Kidney glomerular epithelial cell (primary cell): Measurements from ENCODE around the gene PRXL2B.

Source experiments
- DNase-seq: peaks from one replicate; lab custom pipeline; 2025; lab: John Stamatoyannopoulos, UW

Gene PRXL2B

DNA sequence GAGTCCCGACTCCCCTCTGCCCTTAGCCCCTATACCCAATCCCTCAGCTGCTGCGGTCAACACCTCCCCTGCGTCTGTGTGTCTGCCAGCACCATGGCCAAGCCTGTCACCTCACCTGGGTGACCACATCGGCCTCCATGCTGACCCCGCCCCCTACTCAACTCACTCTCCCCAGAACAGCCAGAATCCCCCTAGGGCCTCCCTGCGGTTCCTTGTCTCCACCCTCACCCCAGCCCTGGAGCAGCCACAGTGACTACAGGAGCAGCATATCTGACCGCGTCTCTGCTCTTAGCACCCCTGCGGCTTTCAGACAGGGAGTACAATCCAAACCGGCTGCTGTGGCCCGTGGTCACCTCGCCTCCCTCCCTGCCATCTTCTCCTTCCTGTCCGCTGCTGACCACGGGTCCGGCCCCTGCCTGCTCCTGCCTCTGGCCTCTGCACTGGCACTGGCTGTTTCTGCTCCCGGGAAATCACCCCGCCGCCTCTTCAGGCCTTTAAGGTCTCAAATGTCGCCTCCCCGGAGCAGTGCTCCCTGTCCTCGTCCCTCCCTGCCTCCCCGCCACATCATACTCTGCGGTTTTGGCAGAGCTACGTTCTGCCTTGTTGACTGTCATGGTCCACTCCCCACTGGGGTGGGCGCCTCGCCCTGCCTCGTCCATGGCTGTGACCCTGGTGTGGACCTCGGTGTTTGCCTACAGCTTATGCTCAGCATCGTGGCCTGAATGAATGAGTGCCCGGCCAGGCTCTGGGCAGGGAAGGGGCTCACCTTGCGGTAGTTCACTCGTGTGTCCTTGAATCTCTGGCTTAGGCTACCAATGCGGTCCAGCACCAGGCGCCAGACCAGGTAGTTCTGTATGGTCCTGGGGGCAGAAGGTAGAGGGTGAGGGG, 11.1 kb downstream of the PRXL2B start:
- DNase-seq, result no peak

- no peak for DNase-seq
Measured at GRCh38 chr1:2598329-2598931, 11.9 kb downstream of the PRXL2B start.

DNA sequence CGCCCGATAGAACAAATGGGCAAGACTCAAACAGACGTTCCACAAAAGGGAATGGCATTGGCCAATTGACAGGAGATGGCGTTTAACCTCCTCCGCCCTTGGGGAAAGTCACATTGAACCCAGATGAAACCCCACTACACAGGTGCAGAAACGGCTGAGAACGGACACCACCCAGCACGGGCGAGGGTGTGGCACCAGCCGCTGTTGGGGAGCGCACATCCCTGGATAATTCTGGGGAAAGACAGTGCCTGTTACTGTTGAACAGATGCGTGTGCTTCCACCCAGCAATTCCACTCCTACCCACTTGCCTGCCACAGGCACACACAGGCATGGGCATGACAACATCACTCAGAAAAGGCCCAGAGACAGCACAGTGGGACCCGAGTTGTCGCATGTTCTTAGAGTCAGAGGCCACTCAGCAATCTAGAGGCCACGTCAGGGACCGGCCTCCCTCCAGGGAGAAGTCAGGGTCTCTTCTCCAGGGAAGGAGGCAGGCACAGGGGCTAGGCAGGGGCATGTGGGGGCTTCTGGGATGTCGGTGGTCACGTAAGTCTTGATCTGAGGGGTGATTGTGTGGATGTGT, 15.2 kb downstream of the PRXL2B start:
- no peak for DNase-seq

DNA sequence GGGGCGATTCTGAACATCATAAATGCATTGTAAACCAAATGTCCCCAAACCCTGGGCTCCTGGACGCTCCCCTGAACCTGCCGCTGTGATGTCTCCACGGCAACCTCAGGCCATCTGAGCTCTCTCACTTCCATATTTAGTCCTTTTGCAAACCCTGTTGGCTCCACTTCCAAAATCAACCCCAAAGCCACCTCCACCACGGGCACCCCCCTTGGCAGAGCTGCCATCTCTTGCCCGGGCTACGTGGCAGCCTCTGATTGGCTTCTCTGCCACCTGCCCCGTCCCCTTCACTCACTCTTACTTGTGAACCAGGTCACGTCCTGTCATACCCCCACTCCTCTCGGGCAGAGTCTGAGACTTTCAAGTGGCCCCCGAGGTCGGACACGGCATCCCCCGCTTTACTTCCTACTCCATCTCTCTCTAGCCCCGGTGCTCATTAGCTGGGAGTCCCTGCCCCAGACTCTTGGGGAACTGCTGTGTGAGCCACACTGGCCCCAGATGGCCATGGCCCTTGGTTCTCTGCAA, 15.8 kb downstream of the PRXL2B start:
- DNase-seq, result no peak

GRCh38 chr1:2602866-2603520, 16.4 kb downstream of the PRXL2B start:
- no peak for DNase-seq

- no peak for DNase-seq
Measured at GRCh38 chr1:2603521-2604155, 17.1 kb downstream of the PRXL2B start.

GRCh38 chr1:2604156-2604843, 17.7 kb downstream of the PRXL2B start:
- no peak for DNase-seq

DNA sequence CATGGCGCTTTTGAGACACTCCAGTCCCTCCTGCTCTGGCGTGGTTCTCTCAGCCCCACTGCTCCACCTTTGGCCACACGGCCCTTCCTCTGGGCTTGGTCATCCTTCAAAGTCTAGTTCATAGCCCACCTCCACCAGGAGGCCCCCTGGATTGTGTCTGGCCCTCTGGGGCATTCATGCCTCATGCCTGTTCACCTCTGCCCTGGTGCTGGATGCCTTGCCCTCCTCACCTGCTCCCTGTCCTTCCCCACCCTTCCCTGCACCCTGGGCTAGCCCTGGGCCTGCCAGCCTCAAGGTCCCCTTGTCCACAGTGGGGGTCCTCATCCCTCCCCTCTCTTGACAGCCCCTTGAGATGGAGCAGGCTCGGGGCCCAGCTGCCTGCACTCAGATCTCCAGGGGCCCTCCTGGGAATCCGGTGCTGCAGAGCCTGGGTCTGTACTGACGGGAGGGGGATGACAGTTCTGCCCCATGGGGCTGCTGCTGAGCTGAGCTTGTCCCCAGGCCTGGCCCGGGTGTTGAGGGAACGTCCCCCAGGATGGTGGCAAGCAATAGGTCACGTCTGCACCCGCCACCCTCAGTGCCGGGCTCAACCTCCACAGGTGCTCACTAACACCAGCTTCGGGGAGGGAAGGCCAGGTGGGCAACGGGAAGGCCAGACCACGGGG, 18.4 kb downstream of the PRXL2B start:
- DNase-seq, result no peak

DNA sequence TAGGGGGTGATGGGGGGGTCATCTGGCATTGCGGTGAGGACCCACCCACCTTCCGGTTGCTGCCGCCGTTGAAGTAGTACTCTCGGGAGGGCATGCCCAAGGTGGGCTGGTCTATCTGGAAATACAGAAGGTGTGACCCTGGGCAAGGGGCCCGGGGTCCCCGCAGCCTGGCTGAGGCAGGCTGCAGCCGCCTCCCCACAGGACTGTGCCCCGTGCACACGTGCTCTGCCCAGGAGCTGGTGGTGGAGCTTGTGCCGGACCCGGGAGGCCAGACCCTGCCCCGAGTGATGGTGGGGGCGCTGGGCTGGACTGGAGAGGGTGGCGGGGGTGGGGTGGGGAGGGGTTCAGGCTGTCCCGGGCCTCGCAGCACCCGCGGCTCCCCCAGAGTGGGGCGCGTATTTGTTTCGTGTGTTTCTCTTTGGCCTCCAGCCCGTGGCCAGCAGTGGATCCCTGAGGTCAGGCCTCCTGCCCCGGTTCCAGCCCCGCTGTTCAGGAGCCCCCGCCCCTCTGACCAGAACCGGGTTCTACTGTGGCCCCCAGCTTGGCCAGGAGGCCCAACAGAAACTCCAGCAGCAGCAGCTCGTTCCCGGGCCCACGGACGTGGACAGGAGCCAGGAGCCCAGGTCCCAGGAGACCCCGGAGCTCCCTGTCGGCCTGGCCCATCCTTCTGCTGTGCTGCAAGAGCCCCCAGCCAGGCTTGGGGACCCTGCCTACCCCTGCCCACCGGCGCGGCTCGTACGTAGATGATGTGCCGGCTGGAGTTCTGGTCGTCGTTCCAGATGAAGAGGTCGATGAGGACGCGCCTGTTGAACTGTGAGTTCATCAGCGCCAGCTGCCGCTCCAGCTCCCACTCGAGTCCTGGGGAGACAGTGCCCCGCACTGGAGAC, 19.2 kb downstream of the PRXL2B start:
- DNase-seq, result no peak

DNA sequence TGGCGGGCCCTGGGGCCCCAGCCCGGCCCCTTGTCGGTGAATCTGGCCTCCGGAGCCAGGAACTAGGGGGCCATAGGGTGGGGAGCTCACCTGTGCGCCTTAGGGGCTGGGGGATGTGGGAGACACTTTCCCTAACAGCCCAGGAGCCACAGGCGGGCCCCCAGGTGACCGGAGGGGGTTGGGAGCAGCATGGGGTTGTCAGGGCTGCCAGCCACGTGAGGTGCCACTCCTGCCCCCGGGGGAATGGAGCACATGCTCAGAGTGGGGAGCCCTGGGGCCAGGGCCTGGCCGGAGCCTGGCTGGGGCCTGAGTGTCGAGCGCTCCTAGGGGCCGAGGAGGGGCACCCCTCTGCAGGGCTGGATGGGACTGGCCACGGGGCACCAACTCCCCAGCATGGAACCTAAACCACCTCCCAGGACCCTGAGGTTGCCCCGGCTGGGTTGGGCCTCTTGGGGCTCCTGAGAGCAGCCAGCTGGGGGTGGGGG, 19.9 kb downstream of the PRXL2B start:
- no peak for DNase-seq

DNA sequence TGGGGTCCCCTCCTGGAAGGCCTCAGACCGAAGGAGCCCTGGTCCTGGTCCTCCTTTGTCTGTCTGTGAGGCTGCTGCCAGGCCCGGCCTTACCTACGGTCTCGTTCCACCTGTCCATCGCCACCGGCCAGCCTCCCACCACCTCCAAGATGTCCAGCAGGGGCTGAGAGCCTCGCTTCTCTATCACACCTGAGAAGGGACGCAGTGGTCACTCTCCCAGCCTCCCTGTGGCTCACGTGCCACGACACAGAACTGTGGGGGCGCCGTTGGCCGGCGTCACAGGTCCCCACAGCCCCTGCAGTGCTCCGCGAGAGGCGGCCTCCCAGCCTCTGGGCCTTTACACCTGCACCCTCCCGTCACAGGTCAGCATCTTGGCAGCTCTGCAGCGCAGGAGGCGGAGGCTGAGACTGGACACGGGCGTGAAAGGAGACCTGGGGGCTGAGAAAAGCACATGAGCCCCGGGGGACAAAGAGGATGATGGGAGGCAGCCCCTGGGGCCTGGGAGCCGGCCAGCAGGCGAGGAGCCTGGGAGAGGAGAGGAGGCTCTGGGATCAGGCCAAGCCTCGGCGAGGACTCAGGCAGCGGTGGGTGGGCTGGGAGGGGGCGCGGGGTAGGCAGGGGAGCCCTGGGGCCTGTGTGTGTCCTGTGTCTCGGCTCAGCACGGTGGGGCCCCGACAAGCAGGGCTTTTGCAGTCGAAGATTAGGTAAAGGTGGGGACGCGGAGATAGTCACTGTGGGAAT, 20.5 kb downstream of the PRXL2B start:
- DNase-seq, result no peak

DNA sequence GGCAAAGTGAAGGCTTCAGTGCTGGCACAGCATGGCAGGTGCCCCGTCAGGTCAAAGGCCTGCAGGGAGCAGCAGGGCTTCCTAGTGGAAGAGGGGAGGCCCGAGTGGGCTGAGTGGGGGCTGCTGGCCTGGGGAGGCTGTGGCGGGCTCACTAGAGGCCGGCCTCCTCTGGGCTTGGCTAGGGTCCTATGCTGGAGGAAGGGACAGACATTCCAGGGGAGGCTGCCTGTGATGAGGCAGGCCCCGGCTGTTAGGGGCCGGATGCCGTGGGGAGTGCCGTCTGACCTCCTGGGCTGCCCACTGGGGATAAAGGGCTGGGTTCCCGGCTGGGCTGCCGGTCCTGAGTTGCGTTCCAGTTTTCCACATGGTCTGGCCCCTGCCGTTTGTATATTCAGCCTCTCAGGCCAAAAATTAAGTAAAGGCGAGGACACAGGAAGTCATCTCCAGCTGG, 21.1 kb downstream of the PRXL2B start:
- DNase-seq, result no peak

DNA sequence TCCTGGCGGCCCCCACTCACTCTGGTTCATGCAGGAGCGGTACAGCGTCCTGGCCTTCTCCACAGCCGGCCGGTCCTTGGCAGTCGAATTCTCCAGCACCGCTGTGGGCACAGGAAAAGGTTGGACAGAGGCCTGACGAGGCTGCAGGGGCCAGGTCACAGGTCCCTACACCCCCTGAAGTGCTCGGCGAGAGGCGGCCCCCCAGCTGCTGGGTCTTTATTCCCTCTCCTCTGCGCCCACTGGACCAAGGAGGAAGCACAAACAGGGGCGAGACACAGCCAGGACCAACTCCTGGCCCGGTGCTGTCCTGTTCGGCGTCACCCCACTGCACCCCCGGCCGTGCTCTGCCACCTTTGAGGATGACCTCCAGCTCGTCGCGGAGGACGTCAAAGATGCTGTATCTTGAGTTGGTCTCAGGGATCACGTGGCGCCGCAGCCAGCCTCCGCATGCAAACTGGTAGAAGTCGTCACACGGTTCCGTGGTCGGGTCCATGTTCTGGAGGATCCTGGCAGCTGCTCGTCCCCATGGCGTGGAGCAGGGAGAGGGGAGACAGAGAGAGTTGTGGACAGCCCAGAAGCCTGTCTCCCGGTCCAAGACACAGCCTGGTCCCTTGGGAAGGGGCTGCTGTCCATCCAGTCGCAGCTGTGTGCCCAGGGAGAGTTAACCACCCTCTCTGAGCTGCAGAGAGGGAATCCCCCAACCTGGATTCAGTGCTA, 22.9 kb downstream of the PRXL2B start:
- DNase-seq, result no peak

DNA sequence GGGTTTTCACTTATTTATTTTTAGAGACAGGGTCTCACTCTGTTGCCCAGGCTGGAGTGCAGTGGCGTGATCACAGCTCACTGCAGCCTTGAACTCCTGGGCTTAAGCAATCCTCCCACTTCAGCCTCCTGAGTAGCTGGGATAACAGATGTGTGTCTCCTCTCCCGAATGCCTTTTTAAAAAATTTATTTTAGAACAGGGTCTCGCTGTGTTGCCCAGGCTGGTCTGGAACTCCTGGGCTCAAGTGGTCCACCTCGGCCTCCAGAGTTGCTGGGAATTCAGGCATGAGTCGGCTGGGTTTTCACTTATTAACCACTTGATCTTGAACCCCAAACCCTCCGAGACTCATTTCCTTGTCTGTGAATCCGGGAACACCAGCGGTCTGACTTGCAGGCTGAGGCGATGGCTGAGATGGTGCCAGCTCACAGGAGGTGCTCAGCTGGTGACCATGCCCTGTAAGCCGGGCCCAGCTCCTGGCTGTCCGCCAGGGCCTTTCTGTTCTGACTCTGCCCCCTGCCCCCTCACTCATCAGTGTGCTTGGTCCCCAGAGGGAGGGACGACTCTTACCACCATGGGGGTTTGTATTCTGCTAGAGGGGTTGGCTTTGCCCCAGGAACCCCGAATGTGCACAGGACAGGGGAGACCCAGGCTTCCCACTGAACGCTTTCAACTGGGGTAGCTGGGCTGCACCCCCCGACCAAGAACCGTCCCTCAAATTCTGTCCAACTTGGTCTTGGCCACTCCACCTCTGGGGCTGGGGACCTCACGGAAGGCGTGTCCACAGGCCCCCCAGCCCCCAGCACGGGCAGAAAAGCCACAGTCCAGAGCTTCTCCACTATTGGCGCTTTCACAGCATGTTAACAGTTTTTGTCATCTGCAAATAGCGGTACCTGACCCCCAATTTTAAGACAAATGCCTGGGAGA, 23.7 kb downstream of the PRXL2B start:
- DNase-seq, result no peak

- no peak for DNase-seq
Measured at GRCh38 chr1:2611031-2611501, 24.5 kb downstream of the PRXL2B start.

GRCh38 chr1:2611621-2612437, 25.3 kb downstream of the PRXL2B start:
- DNase-seq, result no peak
